Measurements from ENCODE around the gene NXN.

NXN gene

GRCh38 chr17:1004769-1005295 is 25.3 kb upstream of the NXN start:
- Histone ChIP-seq H3K27me3 (ENCODE audit: control insufficient read depth in 1 of 2, insufficient read depth in 1 of 2, low read length in 2 of 2) (no peaks in the 10 kb centered on the region), H4K91ac (ENCODE audit: low read length) (no peak overlapping the region), H3K9ac (ENCODE audit: low read length) (no peak overlapping the region), H3K18ac (ENCODE audit: low read depth in 1 of 2, low read length in 2 of 2) (no peak overlapping the region), H3K36me3 (ENCODE audit: control insufficient read depth in 1 of 2, insufficient read depth in 2 of 2, low read depth in 1 of 2, low read length in 2 of 2) (peaks cover 81 to 88% of the 10 kb centered on the region in 2 experiments), H3K4me2 (ENCODE audit: low read length, poor library complexity, severe bottlenecking) (no peak overlapping the region), H3K79me1 (replicated peaks; ENCODE audit: low read length, poor library complexity, severe bottlenecking) (peaks cover 19% of the 10 kb centered on the region), H3K23ac (ENCODE audit: low read length in 2 of 2) (no peak overlapping the region), H3K4me1 (ENCODE audit: control insufficient read depth, insufficient read depth, low read depth, low read length) (peaks cover 38% of the 10 kb centered on the region), H2AK5ac (ENCODE audit: low read length, severe bottlenecking) (no peak overlapping the region), H2AFZ (ENCODE audit: low read depth, low read length) (no peak overlapping the region), H4K8ac (ENCODE audit: low read length) (no peak overlapping the region), H3K4me3 (ENCODE audit: insufficient read depth in 1 of 2, low read depth in 1 of 2, low read length in 2 of 2) (no peak overlapping the region), H2BK120ac (ENCODE audit: low read depth, low read length) (peak overlapping the region; percentile 50), H2BK15ac (ENCODE audit: low read depth, poor library complexity, severe bottlenecking) (no peak overlapping the region), H3K4ac (ENCODE audit: low read depth in 1 of 2, low read length in 2 of 2) (no peak overlapping the region), H2BK12ac (ENCODE audit: low read length in 2 of 2) (no peak overlapping the region), H3K27ac (ENCODE audit: low read length, poor library complexity, severe bottlenecking) (no peak overlapping the region), H3K14ac (ENCODE audit: low read length in 2 of 2) (no peak overlapping the region), H3K9me3 (ENCODE audit: control insufficient read depth, low read length) (no peaks in the 10 kb centered on the region), H2BK5ac (ENCODE audit: low read depth, low read length, poor library complexity, severe bottlenecking) (no peak overlapping the region)
- no peak for DNase-seq
- WGBS = 95% methylated on average over 12 of the region's 13 CpGs

- Histone ChIP-seq H3K4ac (ENCODE audit: low read depth in 1 of 2, low read length in 2 of 2) (peak overlapping the region in 1 of 2 experiments; percentile 47), H3K4me2 (ENCODE audit: low read length, poor library complexity, severe bottlenecking) (no peak overlapping the region), H2BK5ac (ENCODE audit: low read depth, low read length, poor library complexity, severe bottlenecking) (no peak overlapping the region), H3K4me1 (ENCODE audit: control insufficient read depth, insufficient read depth, low read depth, low read length) (peaks cover 38% of the 10 kb centered on the region), H2BK120ac (ENCODE audit: low read depth, low read length) (peak overlapping the region; percentile 50), H2AFZ (ENCODE audit: low read depth, low read length) (no peak overlapping the region), H3K27ac (ENCODE audit: low read length, poor library complexity, severe bottlenecking) (peak overlapping the region; percentile 27), H4K91ac (ENCODE audit: low read length) (peak overlapping the region; percentile 52), H3K36me3 (ENCODE audit: control insufficient read depth in 1 of 2, insufficient read depth in 2 of 2, low read depth in 1 of 2, low read length in 2 of 2) (peaks cover 81 to 87% of the 10 kb centered on the region in 2 experiments), H2BK15ac (ENCODE audit: low read depth, poor library complexity, severe bottlenecking) (peak overlapping the region; percentile 6), H3K18ac (ENCODE audit: low read depth in 1 of 2, low read length in 2 of 2) (peak overlapping the region; percentile 11 to 31), H3K14ac (ENCODE audit: low read length in 2 of 2) (no peak overlapping the region), H4K8ac (ENCODE audit: low read length) (peak overlapping the region; percentile 10), H3K9me3 (ENCODE audit: control insufficient read depth, low read length) (no peaks in the 10 kb centered on the region), H3K9ac (ENCODE audit: low read length) (no peak overlapping the region), H2AK5ac (ENCODE audit: low read length, severe bottlenecking) (no peak overlapping the region), H2BK12ac (ENCODE audit: low read length in 2 of 2) (peak overlapping the region in 1 of 2 experiments; percentile 4), H3K23ac (ENCODE audit: low read length in 2 of 2) (no peak overlapping the region), H3K27me3 (ENCODE audit: control insufficient read depth in 1 of 2, insufficient read depth in 1 of 2, low read length in 2 of 2) (no peaks in the 10 kb centered on the region), H3K4me3 (ENCODE audit: insufficient read depth in 1 of 2, low read depth in 1 of 2, low read length in 2 of 2) (no peak overlapping the region), H3K79me1 (replicated peaks; ENCODE audit: low read length, poor library complexity, severe bottlenecking) (peaks cover 22% of the 10 kb centered on the region)
- 86% methylated on average over 30 of the region's 30 CpGs for WGBS
- DNase-seq = peak; percentile 56
Measured at GRCh38 chr17:1003972-1004768, 24.6 kb upstream of the NXN start.

GRCh38 chr17:1003633-1003971 is 24.0 kb upstream of the NXN start:
- H3K18ac ChIP-seq (ENCODE audit: low read depth in 1 of 2, low read length in 2 of 2) = peak overlapping the region; percentile 11 to 13
- no peak overlapping the region for H2BK120ac ChIP-seq (ENCODE audit: low read depth, low read length)
- H3K27ac ChIP-seq (ENCODE audit: low read length, poor library complexity, severe bottlenecking) = peak overlapping the region; percentile 27
- DNase-seq = no peak
- peaks cover 38% of the 10 kb centered on the region for H3K4me1 ChIP-seq (ENCODE audit: control insufficient read depth, insufficient read depth, low read depth, low read length)
- H3K9ac ChIP-seq (ENCODE audit: low read length) = peak overlapping the region; percentile 71
- H3K36me3 ChIP-seq (ENCODE audit: control insufficient read depth in 1 of 2, insufficient read depth in 2 of 2, low read depth in 1 of 2, low read length in 2 of 2) = peaks cover 79 to 82% of the 10 kb centered on the region in 2 experiments
- H3K4me2 ChIP-seq (ENCODE audit: low read length, poor library complexity, severe bottlenecking) = no peak overlapping the region
- H3K4me3 ChIP-seq (ENCODE audit: insufficient read depth in 1 of 2, low read depth in 1 of 2, low read length in 2 of 2) = no peak overlapping the region
- no peaks in the 10 kb centered on the region for H3K27me3 ChIP-seq (ENCODE audit: control insufficient read depth in 1 of 2, insufficient read depth in 1 of 2, low read length in 2 of 2)
- H4K8ac ChIP-seq (ENCODE audit: low read length) = peak overlapping the region; percentile 72
- peak overlapping the region in 1 of 2 experiments; percentile 15 for H3K4ac ChIP-seq (ENCODE audit: low read depth in 1 of 2, low read length in 2 of 2)
- no peak overlapping the region for H2AK5ac ChIP-seq (ENCODE audit: low read length, severe bottlenecking)
- H2BK5ac ChIP-seq (ENCODE audit: low read depth, low read length, poor library complexity, severe bottlenecking) = no peak overlapping the region
- H2BK15ac ChIP-seq (ENCODE audit: low read depth, poor library complexity, severe bottlenecking) = no peak overlapping the region
- no peak overlapping the region for H3K23ac ChIP-seq (ENCODE audit: low read length in 2 of 2)
- no peak overlapping the region for H2AFZ ChIP-seq (ENCODE audit: low read depth, low read length)
- peaks cover 19% of the 10 kb centered on the region for H3K79me1 ChIP-seq (replicated peaks; ENCODE audit: low read length, poor library complexity, severe bottlenecking)
- 93% methylated on average over 5 of the region's 5 CpGs for WGBS
- no peak overlapping the region for H3K14ac ChIP-seq (ENCODE audit: low read length in 2 of 2)
- H3K9me3 ChIP-seq (ENCODE audit: control insufficient read depth, low read length) = no peaks in the 10 kb centered on the region
- H2BK12ac ChIP-seq (ENCODE audit: low read length in 2 of 2) = no peak overlapping the region
- peak overlapping the region; percentile 52 for H4K91ac ChIP-seq (ENCODE audit: low read length)

- Histone ChIP-seq H4K91ac (ENCODE audit: low read length) (no peak overlapping the region), H4K8ac (ENCODE audit: low read length) (peak overlapping the region; percentile 46), H2BK120ac (ENCODE audit: low read depth, low read length) (peak overlapping the region; percentile 64), H3K4me1 (ENCODE audit: control insufficient read depth, insufficient read depth, low read depth, low read length) (peaks cover 40% of the 10 kb centered on the region), H3K9me3 (ENCODE audit: control insufficient read depth, low read length) (no peaks in the 10 kb centered on the region), H2BK12ac (ENCODE audit: low read length in 2 of 2) (peak overlapping the region in 1 of 2 experiments; percentile 38), H3K18ac (ENCODE audit: low read depth in 1 of 2, low read length in 2 of 2) (peak overlapping the region; percentile 73 to 76), H3K14ac (ENCODE audit: low read length in 2 of 2) (no peak overlapping the region), H3K9ac (ENCODE audit: low read length) (peak overlapping the region; percentile 71), H3K4me3 (ENCODE audit: insufficient read depth in 1 of 2, low read depth in 1 of 2, low read length in 2 of 2) (peak overlapping the region in 1 of 2 experiments; percentile 42), H2AFZ (ENCODE audit: low read depth, low read length) (no peak overlapping the region), H2AK5ac (ENCODE audit: low read length, severe bottlenecking) (peak overlapping the region; percentile 5), H3K36me3 (ENCODE audit: control insufficient read depth in 1 of 2, insufficient read depth in 2 of 2, low read depth in 1 of 2, low read length in 2 of 2) (peaks cover 75 to 82% of the 10 kb centered on the region in 2 experiments), H3K27ac (ENCODE audit: low read length, poor library complexity, severe bottlenecking) (peak overlapping the region; percentile 71), H3K4me2 (ENCODE audit: low read length, poor library complexity, severe bottlenecking) (no peak overlapping the region), H2BK15ac (ENCODE audit: low read depth, poor library complexity, severe bottlenecking) (peak overlapping the region; percentile 6), H3K79me1 (replicated peaks; ENCODE audit: low read length, poor library complexity, severe bottlenecking) (peaks cover 18% of the 10 kb centered on the region), H2BK5ac (ENCODE audit: low read depth, low read length, poor library complexity, severe bottlenecking) (no peak overlapping the region), H3K4ac (ENCODE audit: low read depth in 1 of 2, low read length in 2 of 2) (peak overlapping the region; percentile 9 to 21), H3K27me3 (ENCODE audit: control insufficient read depth in 1 of 2, insufficient read depth in 1 of 2, low read length in 2 of 2) (no peaks in the 10 kb centered on the region), H3K23ac (ENCODE audit: low read length in 2 of 2) (no peak overlapping the region)
- peak; percentile 73 for DNase-seq
- 55% methylated on average over 17 of the region's 19 CpGs for WGBS
Measured at GRCh38 chr17:1002771-1003555, 23.4 kb upstream of the NXN start.
